GM18505 (cell line): ENCODE data around the gene ATXN1.
A peak's percentile ranks its signal among the peaks of the same experiment; 100 is the strongest.

Experiments
- ATAC-seq: cut with Tn5 transposase; IDR thresholded peaks from one replicate; pipeline ENCODE4 v1.9.1; 2021; ENCODE audit not compliant: unreplicated experiment
- POLR2A ChIP-seq: IDR thresholded peaks from 4 replicates; pipeline ENCODE4 v1.6.1; 2011; ENCODE audit warnings: borderline replicate concordance; ENCODE audit not compliant: insufficient read depth, insufficient read length; ENCODE audit errors: extremely low read depth

The ATXN1 gene

DNA sequence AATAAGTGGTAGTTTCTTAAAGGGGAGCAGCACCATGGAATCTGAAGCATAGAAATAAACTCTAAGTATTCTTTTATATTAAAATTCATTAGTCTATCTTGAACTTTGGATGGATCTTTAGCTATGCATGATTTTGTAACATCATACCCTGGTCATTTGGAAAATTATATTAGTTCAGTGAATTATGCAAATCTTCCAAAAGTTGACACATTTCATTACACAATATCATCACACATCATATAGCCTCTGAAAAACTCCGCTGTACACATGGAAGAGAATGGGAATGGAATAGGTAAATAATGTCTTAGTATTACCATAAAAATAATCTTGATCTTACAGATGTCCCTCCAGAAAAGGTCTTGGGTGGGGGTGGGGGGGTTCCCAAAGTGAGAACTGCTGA lies 96.1 kb downstream of the ATXN1 start:
- TF ChIP-seq POLR2A = no peak
- ATAC-seq = no peak

DNA sequence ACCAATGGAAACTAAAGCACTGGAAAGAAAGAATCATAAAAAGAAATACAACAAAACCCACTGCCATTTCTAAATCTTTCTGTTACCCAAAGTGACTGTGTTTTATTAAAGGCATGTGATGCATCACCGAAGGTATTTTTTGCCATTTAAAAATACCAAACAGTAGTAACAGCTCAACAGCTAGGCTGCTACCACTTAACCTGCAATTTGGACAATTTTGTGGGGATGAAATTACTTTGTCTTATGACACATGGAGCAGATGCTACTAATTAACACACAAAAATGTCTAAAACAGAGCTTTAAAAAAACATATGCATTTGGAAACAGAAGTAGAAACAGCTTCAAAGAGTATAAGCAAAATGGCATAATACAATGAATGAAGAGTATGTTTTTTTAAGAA lies 97.4 kb downstream of the ATXN1 start:
- no peak for ATAC-seq
- no peak for TF ChIP-seq POLR2A

DNA sequence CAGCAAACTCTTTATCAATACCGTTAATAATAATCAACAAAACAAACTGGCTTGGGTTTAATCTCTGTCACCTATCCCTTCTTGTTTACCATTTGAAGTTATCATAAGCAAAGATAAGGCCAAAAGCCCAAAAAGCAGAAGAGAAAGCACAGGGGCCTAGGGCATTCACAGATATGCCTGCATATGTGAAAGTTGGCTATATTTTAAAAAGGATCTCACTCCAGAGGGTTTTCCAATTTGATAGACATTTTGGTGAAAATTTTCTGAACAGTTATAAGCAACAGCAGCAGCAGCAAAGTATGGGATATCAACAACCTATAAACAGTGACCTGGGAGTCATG lies 101.1 kb downstream of the ATXN1 start:
- ATAC-seq = no peak
- no peak for TF ChIP-seq POLR2A

DNA sequence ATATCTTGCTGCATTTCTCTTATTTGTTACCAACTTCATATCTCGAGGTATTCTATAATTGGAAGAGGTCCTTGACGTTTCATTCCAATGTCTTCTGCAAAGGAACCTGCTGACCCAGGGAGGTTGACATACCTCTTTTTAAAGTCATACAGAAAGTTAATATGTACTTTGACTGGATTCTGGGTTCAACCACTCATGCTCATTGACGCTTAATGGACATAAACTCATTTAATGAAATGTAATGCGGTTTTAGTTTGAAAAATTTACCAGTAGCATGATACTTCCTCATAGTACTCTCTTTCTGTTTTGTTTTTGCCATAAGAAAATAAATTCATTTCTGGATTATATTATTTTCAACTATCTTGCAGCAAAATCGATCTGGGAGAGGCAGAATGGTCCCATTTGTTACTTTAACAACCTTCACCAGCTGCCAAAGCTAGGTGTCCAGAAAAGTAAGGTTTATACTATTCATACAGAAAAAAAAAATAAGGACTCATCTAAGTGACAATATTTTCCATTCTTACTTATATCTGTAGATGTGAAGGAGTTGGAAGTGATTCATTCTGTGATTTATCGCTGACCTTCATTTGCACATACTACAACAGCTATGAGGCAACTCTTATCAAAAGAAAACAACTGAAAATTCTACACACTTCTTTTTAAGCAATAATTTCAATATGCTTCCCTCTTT lies 101.6 kb downstream of the ATXN1 start:
- TF ChIP-seq POLR2A = no peak
- ATAC-seq = no peak

DNA sequence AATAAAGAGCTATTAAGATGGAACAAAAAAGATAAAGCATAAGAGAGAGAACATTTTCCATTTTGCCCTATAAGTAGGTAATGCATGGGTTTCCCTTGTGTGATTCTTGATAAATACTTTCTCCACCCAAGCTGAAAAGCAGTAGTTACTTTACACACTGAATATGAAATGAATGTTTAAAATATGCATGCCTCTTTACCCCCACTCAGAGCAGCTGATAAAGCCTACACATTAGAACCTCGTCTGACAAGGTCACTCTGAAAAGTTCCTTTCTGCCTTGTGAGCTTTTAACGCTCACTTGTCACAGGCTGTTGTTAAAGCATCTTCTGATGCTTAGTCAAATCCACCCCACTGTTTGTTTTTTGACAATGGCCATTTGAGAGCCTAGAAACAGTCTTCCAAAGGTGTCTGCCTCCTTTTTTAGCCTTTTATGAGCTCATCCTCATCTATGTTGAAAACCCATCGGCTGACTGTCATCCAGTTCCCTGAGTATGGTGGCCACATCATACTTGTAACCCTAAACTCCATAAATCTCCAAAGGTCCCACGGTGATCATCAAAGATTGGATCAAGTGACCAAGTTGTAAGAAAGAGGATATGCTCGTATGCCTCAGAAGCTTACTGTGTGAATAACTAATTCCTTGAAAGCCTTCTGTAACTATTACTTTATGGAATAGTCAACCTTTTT lies 102.8 kb downstream of the ATXN1 start:
- no peak for TF ChIP-seq POLR2A
- ATAC-seq = no peak

DNA sequence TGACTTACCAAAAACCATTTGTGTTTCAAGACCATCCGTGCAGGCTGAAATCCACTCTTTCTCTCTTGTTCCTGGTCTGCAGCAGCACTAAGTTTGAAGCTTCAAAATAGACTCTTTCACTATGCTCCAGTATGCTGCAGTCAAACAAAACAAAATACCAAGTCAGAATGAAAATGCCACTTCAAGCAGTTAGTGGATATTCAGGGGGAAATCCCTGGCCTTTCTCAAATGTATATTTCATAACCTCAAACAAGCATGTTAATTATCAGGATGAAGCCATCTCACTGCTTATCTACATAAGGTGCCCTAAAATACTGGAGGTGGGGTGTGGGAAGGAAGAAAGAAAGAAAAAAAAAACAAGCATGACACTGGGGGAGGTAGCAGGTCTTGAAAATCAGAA lies 103.5 kb downstream of the ATXN1 start:
- ATAC-seq = no peak
- TF ChIP-seq POLR2A = no peak

DNA sequence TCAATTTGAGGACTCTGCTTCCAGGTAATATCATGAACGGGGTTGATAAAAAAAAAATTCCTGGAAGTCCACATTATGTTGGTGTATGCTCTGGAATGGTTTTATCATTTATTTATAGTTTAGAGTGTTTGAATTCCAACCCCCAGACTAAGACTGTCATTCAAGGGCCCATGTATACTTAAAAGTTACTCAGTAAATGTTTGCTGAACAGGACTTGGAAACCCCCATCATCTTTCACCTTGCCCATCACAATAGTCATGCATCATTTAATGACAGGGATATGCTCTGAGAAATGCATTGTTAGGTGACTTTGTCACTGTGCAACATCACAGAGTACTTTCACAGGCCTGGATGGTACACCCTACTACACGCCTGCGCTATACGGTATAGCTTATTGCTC lies 104.8 kb downstream of the ATXN1 start:
- no peak for TF ChIP-seq POLR2A
- no peak for ATAC-seq

DNA sequence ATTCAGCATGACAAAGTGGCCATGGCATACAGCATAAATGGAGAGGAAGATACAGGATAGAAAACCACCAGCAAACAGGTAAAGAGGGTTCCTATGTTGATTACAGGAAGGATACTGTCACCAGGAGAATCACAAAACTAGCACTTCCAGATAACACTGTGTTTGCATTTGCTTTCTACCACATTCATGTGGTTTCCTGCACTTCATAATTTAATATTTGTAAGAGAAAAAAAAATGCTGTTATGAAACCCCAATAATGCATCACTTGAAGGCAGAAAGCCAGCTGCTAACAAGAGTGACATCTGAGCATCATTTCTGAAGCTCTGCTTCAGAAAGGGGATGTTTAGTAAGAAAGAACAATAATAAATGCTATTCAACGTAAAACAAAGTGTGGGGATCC lies 106.6 kb downstream of the ATXN1 start:
- TF ChIP-seq POLR2A = no peak
- ATAC-seq = no peak

DNA sequence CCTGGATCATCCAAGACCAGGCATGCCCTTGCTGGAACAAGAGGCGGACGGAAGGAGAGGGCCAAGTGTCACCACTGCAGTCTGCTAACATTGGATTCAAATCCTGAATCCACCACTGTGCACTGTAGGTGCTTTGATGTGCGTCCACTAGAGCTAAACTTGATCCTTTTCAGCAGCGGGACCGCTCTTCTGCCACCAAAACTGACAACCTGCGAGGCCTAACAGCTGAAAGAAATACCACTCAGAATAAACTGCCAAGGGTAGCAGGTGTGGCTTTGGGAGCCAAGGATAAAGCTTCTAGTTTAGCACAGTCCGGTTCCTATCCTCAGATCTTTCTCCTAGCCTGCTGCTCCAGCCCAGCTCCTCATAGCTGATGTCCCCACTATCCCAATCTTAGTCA lies 108.0 kb downstream of the ATXN1 start:
- no peak for TF ChIP-seq POLR2A

DNA sequence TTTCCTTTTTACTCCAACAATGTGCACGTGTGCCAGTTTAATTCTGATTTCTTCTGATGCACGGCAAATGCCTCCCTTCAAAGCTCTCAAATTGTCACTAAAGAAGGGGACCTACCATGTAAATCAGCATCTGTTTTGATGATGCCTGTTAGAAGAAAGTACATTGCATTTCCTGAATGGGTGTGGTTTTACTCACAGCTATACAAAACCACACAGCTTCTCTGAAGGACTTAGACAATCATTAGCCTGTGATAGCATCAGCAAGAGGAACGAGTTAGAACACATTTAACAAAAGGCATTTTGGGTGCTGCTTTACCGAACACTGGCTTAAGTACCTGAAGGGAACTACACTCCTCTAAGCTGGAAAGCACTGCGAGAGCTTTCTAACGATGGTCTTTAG lies 109.4 kb downstream of the ATXN1 start:
- peak; percentile 70 for ATAC-seq
- no peak for TF ChIP-seq POLR2A

More for the DNA sequence above, 108.0 kb downstream of the ATXN1 start:
- no peak for ATAC-seq

DNA sequence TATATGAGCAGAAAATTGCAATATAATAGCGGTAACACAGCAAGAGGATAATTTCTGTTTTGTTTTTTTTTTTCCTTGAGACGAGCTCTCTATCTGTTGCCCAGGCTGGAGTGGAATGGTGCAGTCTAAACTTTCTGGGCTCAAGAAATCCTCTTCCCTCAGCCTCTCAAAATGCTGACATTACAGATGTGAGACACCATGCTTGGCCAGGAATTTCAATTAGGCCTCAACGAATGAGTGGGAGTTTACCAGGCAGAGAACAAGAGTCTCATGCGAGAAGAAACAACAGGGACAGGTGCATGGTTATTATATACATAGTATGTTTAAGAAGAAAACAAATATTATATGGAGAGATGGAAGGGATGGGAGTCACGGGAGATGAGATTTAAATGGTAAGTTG lies 111.4 kb downstream of the ATXN1 start:
- TF ChIP-seq POLR2A = no peak
- no peak for ATAC-seq

DNA sequence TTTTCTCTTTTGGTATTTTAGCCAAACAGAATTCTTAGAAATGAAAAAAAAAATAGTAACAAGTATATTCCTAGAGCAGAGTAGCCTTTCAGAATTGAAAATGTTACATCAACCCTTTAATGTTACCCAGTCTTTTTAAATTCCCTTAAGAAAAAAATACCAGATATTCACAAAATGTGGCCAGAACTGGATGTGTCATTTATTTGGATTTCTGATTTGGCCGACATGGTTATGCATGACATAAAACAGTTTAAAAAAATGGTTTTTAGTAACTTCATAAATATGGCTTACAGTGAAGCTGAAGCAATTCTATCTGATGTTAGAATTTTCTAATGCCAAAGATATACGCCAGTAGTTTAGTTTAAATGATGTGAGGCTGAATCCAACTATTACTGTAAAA lies 112.0 kb downstream of the ATXN1 start:
- TF ChIP-seq POLR2A = no peak
- ATAC-seq = no peak

DNA sequence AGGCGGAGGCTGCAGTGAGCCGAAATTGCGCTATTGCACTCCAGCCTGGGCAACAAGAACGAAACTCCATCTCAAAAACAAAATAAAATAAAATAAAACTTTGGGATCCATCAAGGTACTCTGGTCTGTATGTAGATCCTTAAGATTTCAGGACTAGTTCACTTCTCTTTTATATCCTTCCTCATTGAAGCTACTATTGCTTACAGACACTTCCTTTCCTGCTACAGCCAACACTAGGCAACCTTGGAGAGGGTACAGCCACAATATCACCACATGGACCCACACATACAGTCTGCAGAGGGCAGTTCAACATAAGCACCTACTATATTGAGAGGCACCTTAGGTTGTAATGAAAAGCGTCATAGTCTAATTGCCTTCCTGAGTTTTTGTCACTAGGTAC lies 113.3 kb downstream of the ATXN1 start:
- no peak for TF ChIP-seq POLR2A
- ATAC-seq = no peak

DNA sequence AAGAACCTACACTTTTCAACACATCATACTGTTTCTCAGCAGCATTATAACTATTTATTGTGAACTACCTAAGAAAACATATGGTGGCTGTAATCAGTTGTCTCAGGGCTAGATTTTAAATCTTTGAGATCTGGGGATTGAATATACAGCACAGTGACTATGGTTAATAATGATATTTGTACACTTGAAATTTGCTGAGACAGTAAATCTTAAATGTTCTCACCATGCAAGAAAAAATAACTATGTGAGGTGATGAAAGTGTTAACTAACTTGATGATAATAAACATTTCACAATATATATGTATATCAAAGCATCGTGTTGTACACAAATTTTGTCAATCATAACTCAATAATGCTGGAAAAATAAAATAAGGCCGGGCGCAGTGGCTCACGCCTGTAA lies 113.8 kb downstream of the ATXN1 start:
- TF ChIP-seq POLR2A = no peak

DNA sequence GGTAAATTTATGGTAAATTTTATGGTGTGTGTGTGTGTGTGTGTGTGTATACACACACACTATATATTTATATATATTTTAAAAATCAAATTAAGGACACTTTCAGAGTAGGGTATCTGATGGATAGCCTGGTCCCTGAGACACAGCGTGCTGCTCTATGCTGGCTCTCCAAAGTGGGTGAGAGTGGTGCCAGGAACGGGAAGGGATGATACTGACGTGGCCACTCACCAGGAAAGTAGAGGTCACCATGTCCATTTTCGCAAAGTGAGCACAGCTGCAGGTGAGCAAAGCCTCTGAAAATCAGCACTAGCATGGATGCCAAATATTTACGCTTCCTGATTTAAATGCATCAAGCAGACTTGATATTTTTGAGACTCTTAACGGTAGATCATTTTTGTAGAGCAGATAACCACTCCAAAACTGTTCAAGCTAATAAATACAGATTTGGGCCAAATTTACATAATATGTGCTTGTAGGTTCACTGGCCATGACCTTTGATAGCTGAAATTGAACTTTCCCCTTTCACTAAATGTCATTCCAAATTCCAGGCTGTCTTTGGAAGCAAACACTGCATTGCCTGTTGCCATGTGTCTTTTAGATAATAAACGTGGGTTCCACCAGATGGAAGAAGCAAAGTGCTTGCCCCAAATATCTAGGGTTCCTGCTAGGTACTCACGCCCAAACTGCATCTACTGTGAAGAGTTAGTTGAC lies 116.6 kb downstream of the ATXN1 start:
- no peak for TF ChIP-seq POLR2A
- no peak for ATAC-seq

More for the DNA sequence above, 113.8 kb downstream of the ATXN1 start:
- ATAC-seq = no peak
